Measurements from ENCODE around the gene WAC. TPM values are rescaled to one million over a fixed set of nuclear protein-coding genes. Genes with fewer than 3 reads are reported as not detected.
A peak's percentile ranks its signal among the peaks of the same experiment; 100 is the strongest.

Gene WAC
- total RNA-seq, 1 donor from 2014 or later: 119 TPM

- no peak for DNase-seq (ENCODE audit: low spot score)
Measured at GRCh38 chr10:28666751-28667467, 134.0 kb downstream of the WAC start.

DNA sequence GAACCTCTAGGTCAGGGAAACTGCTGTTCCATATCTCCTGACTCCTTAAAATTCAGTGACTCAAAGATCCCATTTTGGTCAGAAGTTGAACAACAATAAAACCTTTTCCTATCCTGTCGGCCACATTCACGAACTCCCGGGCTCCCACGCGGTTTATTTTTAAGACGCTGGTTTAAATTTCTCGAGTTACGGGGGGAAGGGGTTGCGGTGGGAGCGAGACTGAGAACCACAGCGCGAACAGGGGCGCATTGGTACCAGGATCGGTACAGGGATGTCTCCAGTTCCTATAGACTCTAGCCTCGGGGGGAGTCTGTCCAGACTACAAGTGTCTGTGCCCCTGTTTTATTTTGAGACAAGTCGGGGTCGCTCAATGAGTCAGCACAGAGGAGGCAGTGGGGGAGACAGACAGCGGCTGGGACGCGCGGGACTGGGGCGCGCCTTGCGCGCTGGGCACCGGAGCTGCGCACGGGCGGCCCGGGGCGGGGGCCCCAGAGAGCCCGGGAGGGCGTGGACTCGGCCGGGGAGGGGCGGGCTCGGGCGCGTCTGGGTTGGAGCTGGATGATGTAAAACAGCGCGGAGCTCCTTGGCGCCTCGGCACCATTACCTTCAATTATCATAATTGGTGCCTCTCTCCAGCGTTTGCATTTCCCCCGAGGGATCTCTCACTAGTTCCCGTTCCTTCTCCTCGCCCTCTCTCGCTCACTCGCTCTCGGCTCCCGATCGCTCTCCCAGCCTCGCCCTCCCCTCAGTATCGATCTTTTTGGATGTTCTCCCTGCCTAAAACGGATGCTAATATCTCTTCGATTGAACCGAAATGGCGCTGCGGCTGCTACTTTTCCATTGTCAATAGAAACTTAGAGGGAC is 135.7 kb downstream of the WAC start:
- peak; percentile 26 for DNase-seq (ENCODE audit: low spot score)

DNA sequence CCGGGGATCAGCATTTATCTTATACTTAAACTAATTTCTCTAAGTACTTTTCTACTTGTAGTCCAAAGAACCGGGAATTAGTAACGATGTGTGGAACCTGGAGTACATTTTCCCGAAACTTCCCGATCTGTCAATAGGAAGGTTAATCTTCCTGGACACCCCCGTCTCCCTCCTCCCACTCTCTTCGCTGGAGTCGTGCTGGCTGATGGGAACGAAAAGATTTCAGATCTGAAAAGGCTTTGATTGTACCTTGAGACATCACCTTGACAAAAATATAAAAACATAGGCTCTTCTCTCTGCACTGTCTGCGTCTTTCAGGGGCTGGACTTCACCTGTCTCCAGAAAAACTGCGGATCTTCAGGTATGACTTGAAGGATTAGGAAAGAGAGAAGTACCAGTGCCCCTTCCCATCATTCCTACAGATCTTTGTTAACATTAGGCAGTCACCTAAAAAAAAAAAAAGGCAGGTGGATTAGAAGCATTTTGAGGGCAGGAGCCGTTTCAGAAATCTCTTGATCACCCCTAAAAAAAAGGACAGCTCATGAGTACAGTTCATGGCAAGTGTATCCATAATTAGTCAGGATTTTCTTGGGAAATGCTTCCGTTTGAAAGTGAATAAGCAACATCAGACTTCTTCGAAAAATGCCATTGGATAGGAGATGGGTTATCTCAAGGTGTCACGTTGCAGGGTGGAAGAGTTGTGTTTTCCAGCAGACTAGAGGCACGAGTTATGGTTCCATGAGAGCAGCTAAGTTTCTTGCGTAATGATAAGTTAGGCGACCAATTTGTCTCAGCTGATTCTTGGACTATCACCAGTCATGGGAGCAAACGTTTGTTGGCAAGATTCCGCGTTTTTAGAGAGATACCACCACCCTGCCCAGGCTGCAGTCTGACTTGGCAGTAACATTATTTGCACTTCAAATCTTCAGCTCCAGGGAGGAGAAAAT is 136.6 kb downstream of the WAC start:
- DNase-seq (ENCODE audit: low spot score): no peak

Other genes with a start within 250 kb of the WAC start
- gene MPP7, start 230.1 kb upstream of the WAC start, total RNA-seq: 47.5 TPM
- gene BAMBI, start 144.4 kb downstream of the WAC start, total RNA-seq: 19.4 TPM

Measured in mucosa of gallbladder (tissue), 1 donor.